ENCODE results near the gene ASNSD1. TPM values are rescaled to one million over a fixed set of nuclear protein-coding genes. Genes with fewer than 3 reads are reported as not detected.

Gene ASNSD1
- total RNA-seq (10 to 100 TPM; 24.0 to 48.9 (median 40.7) TPM), polyA plus RNA-seq (10 to 100 TPM; 50.6 to 69.3 TPM), total RNA-seq (14.8 reads per million, percentile 44 among the genes with 10 or more reads in this experiment)

DNA sequence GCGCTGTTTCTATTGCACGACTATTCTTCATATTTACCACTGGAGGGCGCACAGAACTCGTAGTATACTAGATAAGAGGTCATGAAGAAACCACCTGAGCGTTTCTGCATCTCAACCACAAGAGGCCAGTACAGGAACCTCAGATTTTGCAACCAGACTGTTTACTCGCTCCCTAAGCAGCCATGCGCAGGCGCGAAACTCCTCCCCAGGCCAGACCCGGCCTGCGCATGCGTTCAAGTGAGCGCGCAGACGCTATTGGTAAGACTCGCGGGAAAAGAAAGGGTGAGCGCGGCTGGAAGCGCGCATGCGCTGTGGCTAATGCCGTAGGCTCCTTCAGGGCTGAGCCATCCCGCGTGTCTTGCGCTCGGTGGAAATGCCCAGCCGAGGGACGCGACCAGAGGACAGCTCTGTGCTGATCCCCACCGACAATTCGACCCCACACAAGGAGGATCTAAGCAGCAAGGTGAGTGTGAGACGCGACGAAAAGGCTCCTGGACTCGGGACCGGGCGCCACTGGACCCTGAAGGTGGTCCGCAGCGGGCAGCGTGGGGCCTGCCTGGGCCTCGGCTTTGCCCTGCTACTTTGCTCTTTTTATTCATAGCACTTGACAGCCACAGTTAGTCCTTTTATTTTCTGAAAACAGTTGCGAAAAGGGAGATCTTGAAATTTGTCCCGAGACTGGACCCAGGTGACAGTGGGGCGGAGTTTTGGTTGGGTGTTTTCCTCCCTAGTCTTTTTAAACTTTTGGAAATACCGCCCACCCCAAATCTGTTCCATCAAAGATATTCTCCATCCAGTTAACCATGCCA is at the start of gene ASNSD1:
TSS of gene ASNSD1 (plus strand) at position 312 of the 809 bp plus-strand sequence. CDS start 4,674 bp downstream, outside the sequence.
- H3K4me3 Mint-ChIP-seq = no peak within 1 kb of the TSS
- H3K36me3 Mint-ChIP-seq = peaks cover 0 to 9% (median 4%) of the 10 kb centered on the region in 5 donors
- Histone ChIP-seq H3K4me3 (ENCODE audit: low read length) (peak within 1 kb of the TSS; percentile 86), H3K36me3 (ENCODE audit: control insufficient read depth in 2 of 3, insufficient read depth in 3 of 3, low read length in 3 of 3) (peaks cover 0 to 7% (median 0%) of the 10 kb centered on the region in 3 experiments), H3K27ac (ENCODE audit: low read depth, low read length) (peak within 1 kb of the TSS; percentile 95), H3K4me1 (ENCODE audit: control insufficient read depth in 2 of 2, insufficient read depth in 2 of 2, low read length in 2 of 2) (peaks cover 32 to 38% of the 10 kb centered on the region in 2 donors), H3K9me3 (ENCODE audit: control insufficient read depth in 2 of 3, low read length in 3 of 3) (no peaks in the 10 kb centered on the region), H3K27me3 (ENCODE audit: control insufficient read depth in 2 of 2, insufficient read depth in 2 of 2, low read length in 2 of 2) (no peaks in the 10 kb centered on the region)
- no peaks in the 10 kb centered on the region for H3K27me3 Mint-ChIP-seq
- DNase-seq (peak; percentile 97 to 100 (median 99)), ATAC-seq (peak; percentile 97)
- peaks cover 32 to 62% (median 43%) of the 10 kb centered on the region in 7 donors for H3K4me1 Mint-ChIP-seq
- H3K27ac Mint-ChIP-seq = peak within 1 kb of the TSS in 1 of 9 donors; percentile 91
- POLR2A ChIA-PET = interaction anchor here (0.7 to 5.5 kb wide), 12 partner anchors 10 to 878 kb away, joined by 3 to 61 read pairs (median 10); partner anchors contain the start of genes ANKAR, ORMDL1, OSGEPL1 and PMS1
- intact Hi-C loops (cut with micrococcal nuclease) = loop anchor here (1.0 to 10.0 kb wide), 23 partner anchors 13 to 1489 kb away; partner anchors contain the start of genes ANKAR (in 2 of the 2), ORMDL1 (in 2 of the 2), OSGEPL1 (in 2 of the 2) and PMS1 (in 2 of the 2)
- no peaks in the 10 kb centered on the region for H3K9me3 Mint-ChIP-seq
- CTCF ChIA-PET = interaction anchor here (0.5 to 6.5 kb wide), 21 partner anchors 9 to 218 kb away, joined by 3 to 56 read pairs (median 5); partner anchors contain the start of genes ANKAR and OSGEPL1

DNA sequence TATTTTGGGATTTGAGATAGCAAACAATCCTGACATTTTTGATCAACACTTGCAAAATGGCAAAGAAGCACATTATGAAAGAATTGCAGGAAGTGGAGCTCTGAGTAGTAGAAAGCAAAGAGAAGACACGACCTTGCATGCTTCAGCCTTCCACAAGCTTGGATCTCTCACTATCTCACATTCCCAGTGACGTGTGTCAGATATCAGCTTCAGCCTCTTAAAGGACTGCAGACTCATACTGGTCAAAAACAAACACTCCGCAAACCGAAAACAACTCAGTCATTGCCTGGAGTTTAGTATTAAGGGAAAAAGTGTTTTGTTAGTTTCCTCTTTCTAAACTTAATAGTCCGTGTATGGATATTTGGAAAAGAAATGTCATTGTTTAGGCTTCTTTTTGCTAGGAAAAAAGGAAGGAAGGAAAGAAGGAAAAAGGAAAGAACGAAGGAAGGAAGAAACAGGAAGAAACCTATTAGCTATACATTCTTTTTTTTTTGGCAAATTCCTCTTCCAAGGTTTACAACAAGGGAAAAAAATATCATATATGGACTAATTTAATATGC is 48.1 kb upstream of the ASNSD1 start:
- Histone ChIP-seq H3K4me3 (ENCODE audit: low read length) (no peak overlapping the region), H3K9me3 (ENCODE audit: control insufficient read depth in 2 of 3, low read length in 3 of 3) (no peaks in the 10 kb centered on the region), H3K36me3 (ENCODE audit: control insufficient read depth in 2 of 3, insufficient read depth in 3 of 3, low read length in 3 of 3) (no peaks in the 10 kb centered on the region), H3K27ac (ENCODE audit: low read depth, low read length) (no peak overlapping the region), H3K4me1 (ENCODE audit: control insufficient read depth in 2 of 2, insufficient read depth in 2 of 2, low read length in 2 of 2) (no peaks in the 10 kb centered on the region), H3K27me3 (ENCODE audit: control insufficient read depth in 2 of 2, insufficient read depth in 2 of 2, low read length in 2 of 2) (no peaks in the 10 kb centered on the region)
- no peak for DNase-seq
- peaks cover 0 to 9% (median 4%) of the 10 kb centered on the region in 7 donors for H3K4me1 Mint-ChIP-seq
- CTCF ChIA-PET = no interaction called here
- H3K4me3 Mint-ChIP-seq = peak overlapping the region in 4 of 10 donors; percentile 8 to 49 (median 28)
- intact Hi-C loops (cut with micrococcal nuclease) = no loop called here
- ATAC-seq = no peak
- POLR2A ChIA-PET = interaction anchor here (0.5 kb wide), 1 partner anchor 155 kb away, joined by 4 read pairs; no protein-coding TSS in a partner anchor
- no peaks in the 10 kb centered on the region for H3K9me3 Mint-ChIP-seq
- H3K36me3 Mint-ChIP-seq = no peaks in the 10 kb centered on the region
- no peaks in the 10 kb centered on the region for H3K27me3 Mint-ChIP-seq
- peak overlapping the region in 1 of 9 donors; percentile 43 for H3K27ac Mint-ChIP-seq

DNA sequence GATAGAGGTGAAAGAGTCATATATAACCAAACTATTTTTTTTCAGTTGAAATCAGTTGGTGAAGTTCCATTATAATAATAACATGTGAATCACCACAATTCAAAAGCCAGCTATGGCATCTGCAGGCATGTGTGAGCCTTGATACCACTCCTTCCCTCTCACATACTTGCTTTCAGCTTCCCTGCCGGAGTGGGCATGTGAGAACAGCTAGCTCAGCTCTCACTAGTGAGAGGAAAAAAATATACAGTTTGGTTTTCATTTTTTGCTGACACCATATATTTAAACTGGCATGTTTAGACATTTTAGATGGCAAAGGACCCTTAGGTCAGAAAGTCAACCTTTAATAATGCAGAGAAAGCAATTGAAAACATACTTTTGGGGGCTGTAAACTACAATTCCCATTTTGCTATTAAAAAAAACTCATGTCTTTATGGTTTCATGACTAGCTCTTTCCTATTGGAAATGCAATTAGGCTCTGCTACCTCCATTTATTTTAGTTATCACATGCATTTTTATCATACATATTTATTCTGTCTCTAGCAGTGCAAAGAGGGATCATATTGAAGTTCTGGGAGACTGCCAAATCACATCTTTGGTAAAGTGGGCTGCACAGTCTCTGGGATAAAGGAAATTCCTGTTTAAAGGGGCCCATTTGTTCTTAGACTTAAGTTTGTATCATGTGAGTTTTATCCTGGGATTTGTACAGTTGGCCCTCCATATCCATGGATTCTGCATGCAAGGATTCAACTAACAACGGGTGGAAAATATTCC is 47.4 kb upstream of the ASNSD1 start:
- POLR2A ChIA-PET = interaction anchor here (0.6 kb wide), 1 partner anchor 29 kb away, joined by 3 read pairs; no protein-coding TSS in a partner anchor
- intact Hi-C loops (cut with micrococcal nuclease) = no loop called here
- Mint-ChIP-seq H3K27me3 (no peaks in the 10 kb centered on the region), H3K4me1 (peaks cover 0 to 9% (median 4%) of the 10 kb centered on the region in 7 donors), H3K9me3 (no peaks in the 10 kb centered on the region), H3K27ac (no peak overlapping the region), H3K4me3 (no peak overlapping the region), H3K36me3 (no peaks in the 10 kb centered on the region)
- CTCF ChIA-PET = no interaction called here
- H3K36me3 ChIP-seq (ENCODE audit: control insufficient read depth in 2 of 3, insufficient read depth in 3 of 3, low read length in 3 of 3) = no peaks in the 10 kb centered on the region
- no peak overlapping the region for H3K4me3 ChIP-seq (ENCODE audit: low read length)
- no peaks in the 10 kb centered on the region for H3K4me1 ChIP-seq (ENCODE audit: control insufficient read depth in 2 of 2, insufficient read depth in 2 of 2, low read length in 2 of 2)
- no peaks in the 10 kb centered on the region for H3K9me3 ChIP-seq (ENCODE audit: control insufficient read depth in 2 of 3, low read length in 3 of 3)
- DNase-seq = no peak
- H3K27me3 ChIP-seq (ENCODE audit: control insufficient read depth in 2 of 2, insufficient read depth in 2 of 2, low read length in 2 of 2) = no peaks in the 10 kb centered on the region
- ATAC-seq = no peak
- no peak overlapping the region for H3K27ac ChIP-seq (ENCODE audit: low read depth, low read length)

DNA sequence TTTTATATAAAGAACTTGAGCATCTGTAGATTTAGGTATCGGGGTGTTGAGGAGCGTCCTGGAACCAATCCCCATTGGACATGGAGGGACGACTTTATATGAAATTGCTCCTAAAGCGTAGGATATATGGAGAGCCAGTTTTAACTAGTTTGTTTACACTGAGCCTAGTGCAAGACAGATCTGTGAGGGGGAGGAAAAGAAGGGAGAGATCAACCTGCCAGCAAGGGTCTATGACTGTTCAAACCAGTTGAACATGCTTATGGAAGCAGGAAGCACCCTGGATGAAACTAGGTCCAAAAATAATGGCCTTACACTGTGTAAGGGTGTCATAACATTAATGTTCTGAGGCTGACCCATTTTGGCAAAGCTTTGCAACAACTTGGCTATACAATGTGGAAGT is 46.7 kb upstream of the ASNSD1 start:
- no peaks in the 10 kb centered on the region for H3K9me3 ChIP-seq (ENCODE audit: control insufficient read depth in 2 of 3, low read length in 3 of 3)
- intact Hi-C loops (cut with micrococcal nuclease) = no loop called here
- Mint-ChIP-seq H3K4me3 (no peak overlapping the region), H3K27ac (no peak overlapping the region), H3K36me3 (no peaks in the 10 kb centered on the region), H3K27me3 (no peaks in the 10 kb centered on the region), H3K4me1 (peaks cover 0 to 9% (median 4%) of the 10 kb centered on the region in 7 donors), H3K9me3 (peaks cover 0 to 2% (median 0%) of the 10 kb centered on the region in 11 donors)
- ChIA-PET POLR2A (no interaction called here), CTCF (interaction anchor here (0.6 kb wide), 1 partner anchor 136 kb away, joined by 3 read pairs; no protein-coding TSS in a partner anchor)
- H3K27ac ChIP-seq (ENCODE audit: low read depth, low read length) = no peak overlapping the region
- H3K27me3 ChIP-seq (ENCODE audit: control insufficient read depth in 2 of 2, insufficient read depth in 2 of 2, low read length in 2 of 2) = no peaks in the 10 kb centered on the region
- DNase-seq = no peak
- no peak overlapping the region for H3K4me3 ChIP-seq (ENCODE audit: low read length)
- no peaks in the 10 kb centered on the region for H3K4me1 ChIP-seq (ENCODE audit: control insufficient read depth in 2 of 2, insufficient read depth in 2 of 2, low read length in 2 of 2)
- ATAC-seq = no peak
- H3K36me3 ChIP-seq (ENCODE audit: control insufficient read depth in 2 of 3, insufficient read depth in 3 of 3, low read length in 3 of 3) = no peaks in the 10 kb centered on the region

DNA sequence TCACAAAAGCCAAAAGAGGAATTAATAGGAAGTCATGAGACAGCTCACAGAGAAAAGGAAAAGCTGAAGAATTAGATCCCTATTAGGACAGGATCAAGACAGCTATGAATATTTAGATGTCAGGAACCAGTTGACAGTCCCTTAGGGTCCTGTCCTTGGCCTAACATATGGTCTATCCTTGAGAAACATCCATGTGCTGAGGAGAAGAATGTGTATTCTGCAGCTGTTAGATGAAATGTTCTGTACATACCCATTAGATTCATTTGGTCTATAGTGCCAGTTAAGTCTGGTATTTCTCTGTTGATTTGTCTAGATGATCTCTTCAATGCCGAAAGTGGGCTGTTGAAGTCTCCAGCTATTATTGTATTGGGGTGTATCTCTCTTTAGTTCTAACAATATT is 43.1 kb upstream of the ASNSD1 start:
- POLR2A ChIA-PET = no interaction called here

DNA sequence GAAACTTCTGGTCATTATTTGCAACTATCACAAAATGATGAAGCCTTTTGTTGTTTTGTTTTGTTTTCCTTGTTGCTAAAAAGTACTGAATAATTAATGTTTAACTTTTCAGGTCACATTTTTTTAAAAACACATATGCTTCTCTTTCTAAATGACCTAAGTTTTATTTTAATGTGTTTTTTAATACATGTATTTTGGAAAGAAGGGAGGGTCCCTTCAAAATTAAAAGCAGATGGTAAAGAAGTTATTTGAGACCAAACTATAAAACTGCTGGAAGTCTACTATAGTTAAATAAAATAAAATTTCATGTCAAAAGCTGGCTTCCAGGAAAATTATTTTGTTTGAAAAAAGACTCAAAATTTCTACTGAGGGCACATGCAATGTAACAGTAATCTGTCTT is 39.5 kb upstream of the ASNSD1 start:
- DNase-seq (no peak), ATAC-seq (no peak)
- intact Hi-C loops (cut with micrococcal nuclease) = no loop called here
- POLR2A ChIA-PET = no interaction called here
- no peaks in the 10 kb centered on the region for H3K36me3 Mint-ChIP-seq
- H3K27me3 ChIP-seq (ENCODE audit: control insufficient read depth in 2 of 2, insufficient read depth in 2 of 2, low read length in 2 of 2) = no peaks in the 10 kb centered on the region
- H3K4me3 Mint-ChIP-seq = no peak overlapping the region
- H3K27ac ChIP-seq (ENCODE audit: low read depth, low read length) = no peak overlapping the region
- H3K4me3 ChIP-seq (ENCODE audit: low read length) = no peak overlapping the region
- H3K27me3 Mint-ChIP-seq = no peaks in the 10 kb centered on the region
- no peaks in the 10 kb centered on the region for H3K9me3 ChIP-seq (ENCODE audit: control insufficient read depth in 2 of 3, low read length in 3 of 3)
- H3K36me3 ChIP-seq (ENCODE audit: control insufficient read depth in 2 of 3, insufficient read depth in 3 of 3, low read length in 3 of 3) = no peaks in the 10 kb centered on the region
- H3K4me1 ChIP-seq (ENCODE audit: control insufficient read depth in 2 of 2, insufficient read depth in 2 of 2, low read length in 2 of 2) = peaks cover 0 to 5% of the 10 kb centered on the region in 2 donors
- H3K27ac Mint-ChIP-seq = no peak overlapping the region
- H3K4me1 Mint-ChIP-seq = peaks cover 6 to 28% (median 24%) of the 10 kb centered on the region in 7 donors
- peaks cover 0 to 2% (median 0%) of the 10 kb centered on the region in 11 donors for H3K9me3 Mint-ChIP-seq
- CTCF ChIA-PET = no interaction called here

More for the DNA sequence above, 43.1 kb upstream of the ASNSD1 start:
- ATAC-seq (no peak), DNase-seq (no peak)
- H3K27me3 Mint-ChIP-seq = no peaks in the 10 kb centered on the region
- no peaks in the 10 kb centered on the region for H3K27me3 ChIP-seq (ENCODE audit: control insufficient read depth in 2 of 2, insufficient read depth in 2 of 2, low read length in 2 of 2)
- H3K4me3 ChIP-seq (ENCODE audit: low read length) = no peak overlapping the region
- peaks cover 0 to 2% (median 0%) of the 10 kb centered on the region in 11 donors for H3K9me3 Mint-ChIP-seq
- H3K36me3 ChIP-seq (ENCODE audit: control insufficient read depth in 2 of 3, insufficient read depth in 3 of 3, low read length in 3 of 3) = no peaks in the 10 kb centered on the region
- H3K4me1 Mint-ChIP-seq = peaks cover 0 to 3% (median 2%) of the 10 kb centered on the region in 7 donors
- CTCF ChIA-PET = no interaction called here
- no peaks in the 10 kb centered on the region for H3K9me3 ChIP-seq (ENCODE audit: control insufficient read depth in 2 of 3, low read length in 3 of 3)
- intact Hi-C loops (cut with micrococcal nuclease) = no loop called here
- H3K4me1 ChIP-seq (ENCODE audit: control insufficient read depth in 2 of 2, insufficient read depth in 2 of 2, low read length in 2 of 2) = no peaks in the 10 kb centered on the region
- no peak overlapping the region for H3K27ac Mint-ChIP-seq
- no peak overlapping the region for H3K4me3 Mint-ChIP-seq
- no peak overlapping the region for H3K27ac ChIP-seq (ENCODE audit: low read depth, low read length)
- no peaks in the 10 kb centered on the region for H3K36me3 Mint-ChIP-seq
